PC-3 (cell line): ENCODE data around the gene ZNF705A.

ENCODE experiments used
- CTCF ChIP-seq: fragments of 300-600 bp; sonication (generic); conservative IDR thresholded peaks from 2 replicates; pipeline ENCODE4 v1.5.1; 2017; ENCODE audit warnings: antibody characterized with exemption, low read depth, mild to moderate bottlenecking, low read length
- EZH2phosphoT487 ChIP-seq: fragments of 300-600 bp; sonication (generic); IDR thresholded peaks from 2 replicates; pipeline ENCODE4 v1.6.1; 2018; ENCODE audit warnings: mild to moderate bottlenecking, antibody characterized with exemption, low read length, borderline replicate concordance

DNA sequence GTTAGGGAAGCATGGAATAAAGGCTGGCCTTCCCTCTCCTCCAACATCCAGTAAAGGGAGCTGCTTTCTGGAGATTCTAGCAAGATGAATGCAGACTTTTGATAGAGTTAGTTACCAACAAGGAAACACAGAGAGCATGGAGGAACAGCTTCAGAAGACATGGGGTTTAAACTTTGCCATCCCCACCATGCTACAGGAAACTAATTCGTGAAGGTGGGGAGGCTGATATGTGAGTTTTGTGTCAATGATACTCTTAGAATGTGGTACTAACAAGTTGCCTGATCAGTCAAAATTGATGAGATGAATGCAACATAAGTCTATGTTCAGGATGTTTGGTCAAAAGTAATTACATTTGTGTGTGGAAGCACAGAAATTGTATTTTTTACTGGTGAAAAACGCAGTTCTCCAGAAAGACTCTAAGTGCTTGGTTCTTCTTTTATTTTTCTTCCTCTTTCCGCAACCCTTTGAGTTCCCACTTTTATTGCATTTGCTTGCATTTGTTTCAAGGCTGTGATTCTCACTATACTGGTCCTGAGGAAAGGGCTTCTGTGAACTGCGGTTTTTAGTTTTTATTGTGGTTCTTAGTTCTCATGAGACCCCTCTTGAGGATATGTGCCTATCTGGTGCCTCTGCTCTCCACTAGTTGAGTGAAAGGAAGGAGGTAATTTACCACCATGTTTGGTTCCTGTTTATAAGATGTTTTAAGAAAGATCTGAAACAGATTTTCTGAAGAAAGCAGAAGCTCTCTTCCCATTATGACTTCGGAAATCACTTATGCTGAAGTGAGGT lies 33.5 kb upstream of the ZNF705A start, which contains the start of gene CLEC4A:
- TF ChIP-seq CTCF = no peak
- no peak for TF ChIP-seq EZH2phosphoT487
